HEK293 (cell line): ENCODE results near the gene RNF187.

Experiments
- CTCF ChIP-seq: fragments of 450-650 bp; formaldehyde crosslinking; IDR thresholded peaks from 2 replicates; pipeline ENCODE4 v1.5.1; 2016; ENCODE audit warnings: missing biosample characterization, missing genetic modification characterization
- GLIS1 ChIP-seq: fragments of 450-650 bp; formaldehyde crosslinking; IDR thresholded peaks from 2 replicates; pipeline ENCODE4 v1.5.1; 2016; ENCODE audit warnings: missing biosample characterization, missing genetic modification characterization
- HOXA7 ChIP-seq: sonication (generic); formaldehyde crosslinking; IDR thresholded peaks from 2 replicates; pipeline ENCODE4 v1.8.1; 2022; ENCODE audit warnings: missing genetic modification reagents, borderline replicate concordance
- PBX3 ChIP-seq: sonication (generic); formaldehyde crosslinking; IDR thresholded peaks from 2 replicates; pipeline ENCODE4 v1.8.1; 2022; ENCODE audit warnings: mild to moderate bottlenecking, moderate library complexity, missing genetic modification reagents
- REST ChIP-seq: fragments of 450-650 bp; formaldehyde crosslinking; IDR thresholded peaks from 2 replicates; pipeline ENCODE4 v1.5.1; 2016; ENCODE audit warnings: missing biosample characterization, missing genetic modification characterization
- SP7 ChIP-seq: fragments of 450-650 bp; formaldehyde crosslinking; IDR thresholded peaks from 2 replicates; pipeline ENCODE4 v1.5.1; 2016; ENCODE audit warnings: missing biosample characterization, missing genetic modification characterization
- TCF7L2 ChIP-seq: IDR thresholded peaks from 2 replicates; pipeline ENCODE4 v1.6.1; 2011; ENCODE audit warnings: low read depth, mild to moderate bottlenecking, inconsistent platforms, low read length, moderate library complexity, borderline replicate concordance
- ZBTB21 ChIP-seq: fragments of 450-650 bp; formaldehyde crosslinking; IDR thresholded peaks from 2 replicates; pipeline ENCODE4 v1.5.1; 2017; ENCODE audit warnings: missing biosample characterization, missing genetic modification characterization
- ZBTB7A ChIP-seq: fragments of 450-650 bp; formaldehyde crosslinking; IDR thresholded peaks from 2 replicates; pipeline ENCODE4 v1.5.1; 2016; ENCODE audit warnings: low read depth, missing biosample characterization, missing genetic modification characterization
- ZNF223 ChIP-seq: fragments of 450-650 bp; formaldehyde crosslinking; IDR thresholded peaks from 2 replicates; pipeline ENCODE4 v1.5.1; 2016; ENCODE audit warnings: missing biosample characterization, missing genetic modification characterization
- ZNF529 ChIP-seq: fragments of 450-650 bp; formaldehyde crosslinking; IDR thresholded peaks from 2 replicates; pipeline ENCODE4 v1.5.1; 2017; ENCODE audit warnings: missing genetic modification characterization, missing biosample characterization; ENCODE audit not compliant: insufficient replicate concordance
- ZNF843 ChIP-seq: fragments of 450-650 bp; formaldehyde crosslinking; IDR thresholded peaks from 2 replicates; pipeline ENCODE4 v1.5.1; 2016; ENCODE audit warnings: missing biosample characterization, missing genetic modification characterization
- ZXDB ChIP-seq: fragments of 450-650 bp; formaldehyde crosslinking; IDR thresholded peaks from 2 replicates; pipeline ENCODE4 v1.5.1; 2016; ENCODE audit warnings: missing biosample characterization, missing genetic modification characterization
- TF ChIP-seq, protein P1 (sequence below): fragments of 450-650 bp; formaldehyde crosslinking; optimal IDR thresholded peaks from 2 replicates; pipeline ENCODE3; 2016; ENCODE audit warnings: missing biosample characterization, mild to moderate bottlenecking, missing genetic modification characterization

DNA sequence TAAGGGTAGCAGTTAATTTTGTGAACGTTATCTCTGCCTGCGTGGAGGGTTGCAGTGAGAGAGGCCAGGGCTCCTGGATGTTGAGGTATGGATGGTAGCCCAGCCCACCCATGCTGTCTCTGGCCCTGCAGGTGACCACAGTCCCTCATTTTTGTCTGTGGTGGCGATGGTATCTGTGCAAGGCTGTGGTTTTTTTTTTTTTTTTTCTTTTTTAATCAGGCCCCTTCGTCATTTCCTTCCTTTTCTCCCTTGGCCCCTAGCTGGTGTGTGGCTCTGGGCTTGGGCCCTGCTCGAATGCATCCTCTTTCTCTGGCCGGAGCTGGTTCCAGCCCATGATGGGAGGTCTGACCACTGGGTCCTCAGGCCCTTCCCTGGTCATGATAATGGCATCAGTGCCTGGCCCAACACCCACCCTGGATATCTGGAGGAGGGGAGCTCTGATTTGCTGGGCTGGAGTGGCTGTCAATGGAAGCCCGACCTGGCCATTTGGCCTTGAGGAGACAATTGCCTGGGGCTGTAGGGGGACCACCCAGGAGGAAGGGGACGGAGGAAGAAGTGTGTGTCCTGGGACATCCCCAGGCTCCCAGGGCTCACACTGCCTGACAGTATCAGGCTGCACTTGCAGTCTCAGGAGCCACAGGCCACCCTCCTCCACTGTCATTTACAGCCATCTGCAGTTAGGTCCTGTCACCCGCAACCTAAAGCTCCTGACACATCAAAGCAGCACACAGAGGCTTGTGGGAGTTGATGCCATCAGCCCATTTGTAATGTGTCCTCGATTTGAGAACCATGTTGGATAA lies 8.1 kb upstream of the RNF187 start:
- no peak for TF ChIP-seq REST (tag by site-specific recombination)
- TF ChIP-seq PBX3, result no peak
- no peak for TF ChIP-seq ZNF529 (tag by site-specific recombination)
- TF ChIP-seq HOXA7 (CRISPR knock-in tag), result no peak
- no peak for TF ChIP-seq GLIS1 (tag by site-specific recombination)
- no peak for TF ChIP-seq CTCF
- no peak for TF ChIP-seq ZNF843 (tag by site-specific recombination)
- no peak for TF ChIP-seq ZXDB (tag by site-specific recombination)
- no peak for TF ChIP-seq TCF7L2
- TF ChIP-seq, protein P1, sequence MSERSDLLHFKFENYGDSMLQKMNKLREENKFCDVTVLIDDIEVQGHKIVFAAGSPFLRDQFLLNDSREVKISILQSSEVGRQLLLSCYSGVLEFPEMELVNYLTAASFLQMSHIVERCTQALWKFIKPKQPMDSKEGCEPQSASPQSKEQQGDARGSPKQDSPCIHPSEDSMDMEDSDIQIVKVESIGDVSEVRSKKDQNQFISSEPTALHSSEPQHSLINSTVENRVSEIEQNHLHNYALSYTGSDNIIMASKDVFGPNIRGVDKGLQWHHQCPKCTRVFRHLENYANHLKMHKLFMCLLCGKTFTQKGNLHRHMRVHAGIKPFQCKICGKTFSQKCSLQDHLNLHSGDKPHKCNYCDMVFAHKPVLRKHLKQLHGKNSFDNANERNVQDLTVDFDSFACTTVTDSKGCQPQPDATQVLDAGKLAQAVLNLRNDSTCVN, result no peak
- no peak for TF ChIP-seq ZBTB21 (tag by site-specific recombination)
- no peak for TF ChIP-seq ZNF223 (tag by site-specific recombination)
- TF ChIP-seq SP7, result no peak
- TF ChIP-seq ZBTB7A (tag by site-specific recombination), result no peak
